Measurements from ENCODE around the gene KCNC1. TPM values are rescaled to one million over a fixed set of nuclear protein-coding genes. Genes with fewer than 3 reads are reported as not detected.

Gene KCNC1
- total RNA-seq, 4 donors from 2014 or later, result not detected

DNA sequence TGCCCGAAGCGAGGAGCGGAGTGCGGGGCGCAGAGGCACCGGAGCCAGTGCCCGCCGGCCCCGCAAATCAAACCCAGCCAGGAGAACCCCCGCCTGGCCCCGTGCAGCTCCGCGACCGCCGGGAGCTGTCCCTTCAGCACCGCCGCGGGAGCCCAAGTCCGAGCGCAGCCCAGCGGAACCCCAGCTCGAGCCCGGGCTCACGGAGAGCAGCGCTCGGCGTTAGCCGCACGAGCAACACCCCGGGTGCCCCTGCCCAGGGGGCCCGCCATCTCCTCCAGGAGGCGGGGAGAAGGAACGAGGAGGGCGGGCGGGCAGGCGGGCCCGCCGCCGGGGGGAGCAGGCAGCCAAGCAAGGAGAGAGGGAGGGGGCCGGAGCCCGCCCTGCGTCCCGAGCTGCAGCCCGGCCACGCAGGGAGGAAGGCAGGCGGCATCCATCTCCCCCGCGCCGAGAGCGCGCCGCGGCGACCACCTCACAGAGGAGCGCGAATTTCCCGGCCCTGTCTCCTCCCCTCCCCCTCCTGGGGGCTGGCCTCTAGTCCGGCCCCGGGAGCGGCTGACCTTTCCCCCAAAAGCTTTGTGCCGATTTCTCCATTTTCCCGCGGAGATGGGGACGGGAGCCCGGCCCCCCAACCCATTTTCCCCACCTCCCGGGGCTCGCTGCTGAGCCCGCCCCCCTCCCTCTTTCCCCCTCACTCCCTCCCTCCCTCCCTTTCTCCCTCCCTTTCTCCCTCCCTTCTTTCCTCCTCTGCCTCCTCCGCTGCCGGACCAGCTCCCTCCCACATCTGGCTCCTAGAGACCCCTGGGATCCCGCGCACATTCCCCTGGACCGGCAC, 621 bp downstream of the KCNC1 start:
- intact Hi-C loops (cut with DNase I), result loop anchor here (5.0 kb wide), 1 partner anchor 242 kb away; no protein-coding TSS in a partner anchor
- no peak for DNase-seq
- TF ChIP-seq, protein P1, sequence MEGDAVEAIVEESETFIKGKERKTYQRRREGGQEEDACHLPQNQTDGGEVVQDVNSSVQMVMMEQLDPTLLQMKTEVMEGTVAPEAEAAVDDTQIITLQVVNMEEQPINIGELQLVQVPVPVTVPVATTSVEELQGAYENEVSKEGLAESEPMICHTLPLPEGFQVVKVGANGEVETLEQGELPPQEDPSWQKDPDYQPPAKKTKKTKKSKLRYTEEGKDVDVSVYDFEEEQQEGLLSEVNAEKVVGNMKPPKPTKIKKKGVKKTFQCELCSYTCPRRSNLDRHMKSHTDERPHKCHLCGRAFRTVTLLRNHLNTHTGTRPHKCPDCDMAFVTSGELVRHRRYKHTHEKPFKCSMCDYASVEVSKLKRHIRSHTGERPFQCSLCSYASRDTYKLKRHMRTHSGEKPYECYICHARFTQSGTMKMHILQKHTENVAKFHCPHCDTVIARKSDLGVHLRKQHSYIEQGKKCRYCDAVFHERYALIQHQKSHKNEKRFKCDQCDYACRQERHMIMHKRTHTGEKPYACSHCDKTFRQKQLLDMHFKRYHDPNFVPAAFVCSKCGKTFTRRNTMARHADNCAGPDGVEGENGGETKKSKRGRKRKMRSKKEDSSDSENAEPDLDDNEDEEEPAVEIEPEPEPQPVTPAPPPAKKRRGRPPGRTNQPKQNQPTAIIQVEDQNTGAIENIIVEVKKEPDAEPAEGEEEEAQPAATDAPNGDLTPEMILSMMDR (IDR thresholded peaks at IDR 0.05), result no peak
- TF ChIP-seq POLR2A (IDR thresholded peaks at IDR 0.05), result no peak
- peak overlapping the region; percentile 11 to 63 (median 32) for H3K4me3 ChIP-seq
- H3K27ac ChIP-seq, result no peak overlapping the region
- no peaks in the 10 kb centered on the region for H3K36me3 ChIP-seq
- H3K4me1 ChIP-seq, result peaks cover 9 to 34% (median 19%) of the 10 kb centered on the region in 3 donors
- WGBS, 2 donors, result 5 to 13% methylated on average over 3 to 11 of the region's 73 CpGs
- peaks cover 3 to 93% (median 16%) of the 10 kb centered on the region in 4 donors for H3K27me3 ChIP-seq
- no peaks in the 10 kb centered on the region for H3K9me3 ChIP-seq

DNA sequence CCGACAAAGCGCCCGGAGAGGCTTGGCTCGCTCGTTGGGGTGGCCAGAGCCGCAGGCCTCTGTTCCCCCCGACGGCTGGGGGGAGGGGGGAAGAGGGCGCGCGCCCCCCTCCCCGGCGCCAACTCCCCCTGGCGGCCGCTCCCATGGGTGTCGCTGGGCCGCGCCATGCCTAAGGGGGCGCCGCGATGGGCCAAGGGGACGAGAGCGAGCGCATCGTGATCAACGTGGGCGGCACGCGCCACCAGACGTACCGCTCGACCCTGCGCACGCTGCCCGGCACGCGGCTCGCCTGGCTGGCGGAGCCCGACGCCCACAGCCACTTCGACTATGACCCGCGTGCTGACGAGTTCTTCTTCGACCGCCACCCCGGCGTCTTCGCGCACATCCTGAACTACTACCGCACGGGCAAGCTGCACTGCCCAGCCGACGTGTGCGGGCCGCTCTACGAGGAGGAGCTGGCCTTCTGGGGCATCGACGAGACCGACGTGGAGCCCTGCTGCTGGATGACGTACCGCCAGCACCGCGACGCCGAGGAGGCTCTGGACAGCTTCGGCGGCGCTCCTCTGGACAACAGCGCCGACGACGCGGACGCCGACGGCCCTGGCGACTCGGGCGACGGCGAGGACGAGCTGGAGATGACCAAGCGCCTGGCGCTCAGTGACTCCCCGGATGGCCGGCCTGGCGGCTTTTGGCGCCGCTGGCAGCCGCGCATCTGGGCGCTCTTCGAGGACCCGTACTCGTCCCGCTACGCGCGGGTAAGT, 1.4 kb downstream of the KCNC1 start:
- no peak for DNase-seq
- WGBS, 2 donors, result 0 to 14% methylated on average over 1 to 10 of the region's 102 CpGs
- Histone ChIP-seq H3K9me3 (no peaks in the 10 kb centered on the region), H3K27ac (no peak overlapping the region), H3K36me3 (no peaks in the 10 kb centered on the region), H3K4me1 (peaks cover 9 to 30% (median 19%) of the 10 kb centered on the region in 3 donors), H3K4me3 (peak overlapping the region in 1 of 4 donors; percentile 63), H3K27me3 (peaks cover 3 to 96% (median 16%) of the 10 kb centered on the region in 4 donors)
- intact Hi-C loops (cut with DNase I), result no loop called here
- TF ChIP-seq, protein P1 (IDR thresholded peaks at IDR 0.05), result peak in 1 of 6 experiments; percentile 18
- TF ChIP-seq POLR2A (IDR thresholded peaks at IDR 0.05), result no peak

DNA sequence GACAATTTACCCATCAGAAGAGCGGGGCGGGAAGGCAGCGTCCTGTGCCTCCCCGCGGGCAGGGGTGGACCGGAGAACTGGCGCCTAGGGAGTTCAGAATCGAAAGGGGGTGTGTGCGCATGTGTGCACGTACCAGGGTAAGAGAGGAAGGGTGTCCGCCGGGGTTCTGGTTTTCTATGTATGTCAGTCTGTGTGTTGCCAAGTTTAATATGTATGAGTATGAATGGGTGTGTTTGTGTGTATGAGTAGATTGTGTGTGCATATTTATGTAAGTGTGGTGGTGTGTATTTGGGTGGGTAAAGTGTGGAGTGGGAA, 2.0 kb downstream of the KCNC1 start:
- H3K9me3 ChIP-seq, result no peaks in the 10 kb centered on the region
- H3K36me3 ChIP-seq, result no peaks in the 10 kb centered on the region
- TF ChIP-seq, protein P1 (IDR thresholded peaks at IDR 0.05), result no peak
- TF ChIP-seq POLR2A (IDR thresholded peaks at IDR 0.05), result no peak
- DNase-seq, result no peak
- H3K4me1 ChIP-seq, result peaks cover 9 to 26% (median 19%) of the 10 kb centered on the region in 3 donors
- intact Hi-C loops (cut with DNase I), result no loop called here
- 33 to 56% methylated on average over 6 to 10 of the region's 12 CpGs for WGBS, 2 donors
- no peak overlapping the region for H3K27ac ChIP-seq
- no peak overlapping the region for H3K4me3 ChIP-seq
- H3K27me3 ChIP-seq, result peaks cover 3 to 100% (median 16%) of the 10 kb centered on the region in 4 donors

DNA sequence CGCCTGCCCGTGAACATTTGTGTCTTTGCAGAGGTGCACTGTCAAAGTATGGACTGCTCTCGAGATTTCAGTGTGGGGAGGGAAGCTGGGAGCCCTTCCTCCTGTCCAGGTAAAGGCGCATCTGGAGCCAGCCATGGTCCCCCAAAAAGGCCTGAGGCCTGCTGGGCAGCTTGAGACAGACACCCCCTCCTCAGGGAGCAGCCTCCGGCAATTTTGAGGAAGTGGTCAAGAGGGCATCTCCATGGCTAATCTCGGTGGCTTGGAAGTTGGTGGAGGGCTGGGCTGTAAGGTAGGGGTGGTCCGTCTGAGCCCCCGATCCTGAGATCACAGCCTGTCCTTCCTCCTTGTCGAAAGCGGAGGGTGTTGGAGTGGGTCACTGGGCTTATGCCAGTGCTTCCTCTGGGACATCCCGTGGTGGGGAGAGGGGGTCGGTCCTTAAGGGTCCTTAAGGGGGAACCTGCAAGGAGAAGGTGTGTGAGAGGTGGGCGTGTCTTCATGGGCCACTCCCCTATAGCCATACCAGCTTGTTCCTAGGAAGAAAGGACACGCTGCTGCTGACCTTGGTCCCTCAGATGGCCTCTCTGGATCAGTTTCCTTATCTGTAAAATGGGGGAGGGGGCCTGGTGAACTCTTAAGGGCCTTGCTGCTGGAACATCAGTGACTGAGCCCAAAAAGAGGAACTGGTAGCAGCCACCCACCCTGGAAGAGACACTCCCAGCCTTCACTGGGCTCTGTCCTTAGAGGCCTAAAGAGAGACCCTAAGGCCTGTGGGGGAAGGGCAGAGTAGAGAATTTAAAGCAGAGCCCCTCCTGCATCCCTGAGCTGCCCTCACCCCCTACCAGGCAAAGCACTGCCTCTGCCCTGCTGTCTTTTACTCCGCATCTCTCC, 2.6 kb downstream of the KCNC1 start:
- Histone ChIP-seq H3K9me3 (no peaks in the 10 kb centered on the region), H3K36me3 (no peaks in the 10 kb centered on the region), H3K4me3 (no peak overlapping the region), H3K27ac (no peak overlapping the region), H3K27me3 (peaks cover 3 to 100% (median 16%) of the 10 kb centered on the region in 4 donors), H3K4me1 (peaks cover 9 to 26% (median 19%) of the 10 kb centered on the region in 3 donors)
- intact Hi-C loops (cut with DNase I), result no loop called here
- 52 to 59% methylated on average over 10 to 12 of the region's 15 CpGs for WGBS, 2 donors
- DNase-seq, result no peak
- TF ChIP-seq, protein P1 (IDR thresholded peaks at IDR 0.05), result no peak
- no peak for TF ChIP-seq POLR2A (IDR thresholded peaks at IDR 0.05)
